Hematopoietic multipotent progenitor cell (in vitro differentiated cells): ENCODE data around the gene F10. TPM values are rescaled to one million over a fixed set of nuclear protein-coding genes. Genes with fewer than 3 reads are reported as not detected.

ENCODE experiments used
- DNase-seq, 3 donors: peaks; one replicate each; pipeline ENCODE4 v3.0.0-alpha.2; 2011 to 2015; ENCODE audit warnings: low read depth in 2 of 3, low spot score in 2 of 3
- total RNA-seq: library from RNA; depleted of rRNA; stranded (reverse); fragments of >200 nt; gene quantifications from one replicate; pipeline ENCODE4 v1.2.3, GENCODE V29; 2012

Gene F10
- total RNA-seq, 1 donor, result 0.27 TPM

DNA sequence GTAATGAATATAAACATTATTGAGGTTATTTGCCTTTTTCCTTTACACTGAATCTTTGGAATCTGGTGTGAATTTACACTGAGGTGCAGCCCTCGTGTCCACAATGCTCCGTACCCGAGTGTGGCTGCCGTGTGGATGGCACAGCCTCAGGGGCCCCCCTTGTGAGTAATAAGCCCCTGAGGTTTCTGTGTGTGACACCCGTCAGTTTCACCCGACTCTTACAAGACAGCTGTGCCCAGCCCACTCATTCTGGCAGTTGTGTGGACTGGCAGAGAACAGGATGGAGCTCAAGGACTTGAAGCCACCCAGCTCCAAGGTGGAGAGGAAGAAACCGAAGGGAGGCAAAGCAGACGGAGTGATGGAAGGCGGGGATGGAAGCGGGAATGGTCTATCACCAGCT lies 43.7 kb downstream of the F10 start:
- no peak for DNase-seq

DNA sequence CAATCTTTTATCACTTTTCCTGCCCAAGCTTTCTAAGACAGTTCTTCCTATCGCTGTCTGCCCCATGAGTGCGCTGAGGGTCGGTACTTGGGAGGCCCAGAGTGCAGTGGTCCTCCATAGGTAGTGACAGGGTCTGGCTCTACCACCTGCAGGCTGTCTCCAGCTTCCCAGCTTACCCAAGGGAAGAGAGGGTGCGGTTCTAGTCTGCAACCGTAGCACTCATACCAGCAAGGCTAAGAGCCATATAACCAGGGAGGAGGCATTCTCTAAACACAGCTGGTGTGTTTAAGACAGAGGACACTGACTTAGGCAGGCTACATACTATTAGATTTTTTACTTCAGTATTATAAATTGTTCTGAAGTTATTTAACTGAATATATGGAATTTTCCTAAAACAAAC lies 44.1 kb downstream of the F10 start:
- no peak for DNase-seq

DNA sequence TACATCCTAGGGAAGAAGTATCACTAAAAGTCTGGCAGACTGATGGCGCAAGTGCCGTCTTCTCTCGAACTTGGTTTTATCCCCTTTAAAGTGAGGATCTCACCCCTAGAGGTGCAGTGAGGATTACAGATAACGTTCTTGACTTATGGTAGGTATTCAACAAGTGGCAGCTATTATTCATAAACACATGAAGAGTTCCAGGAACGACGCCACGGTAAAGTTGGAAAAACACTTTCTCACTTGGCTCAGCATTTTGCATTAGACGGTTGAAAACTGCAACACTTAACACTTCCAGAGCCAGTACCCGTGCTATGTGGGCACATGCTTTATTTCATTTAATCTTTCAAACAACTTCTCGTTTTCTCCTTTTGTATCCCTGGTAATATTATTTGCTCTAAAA lies 44.6 kb downstream of the F10 start:
- DNase-seq, result no peak

DNA sequence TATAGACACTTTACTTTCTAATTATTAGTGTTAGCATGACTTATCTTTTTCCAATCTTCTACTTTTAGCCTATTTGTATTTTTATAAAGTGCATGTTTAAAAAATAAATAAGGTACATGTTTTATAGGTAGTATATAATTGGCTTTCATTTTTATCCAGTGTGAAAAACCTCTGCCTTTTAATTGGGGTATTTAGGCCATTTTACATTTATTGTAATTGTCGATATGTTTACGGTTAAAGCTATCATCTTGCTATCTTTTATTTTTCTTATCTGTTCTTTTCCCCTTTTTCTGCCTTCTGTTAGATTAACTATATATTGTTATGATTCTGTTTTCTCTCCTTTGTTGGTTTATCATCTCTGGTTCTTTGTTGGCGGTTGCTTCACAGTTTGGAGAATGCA lies 45.0 kb downstream of the F10 start:
- DNase-seq, result no peak

DNA sequence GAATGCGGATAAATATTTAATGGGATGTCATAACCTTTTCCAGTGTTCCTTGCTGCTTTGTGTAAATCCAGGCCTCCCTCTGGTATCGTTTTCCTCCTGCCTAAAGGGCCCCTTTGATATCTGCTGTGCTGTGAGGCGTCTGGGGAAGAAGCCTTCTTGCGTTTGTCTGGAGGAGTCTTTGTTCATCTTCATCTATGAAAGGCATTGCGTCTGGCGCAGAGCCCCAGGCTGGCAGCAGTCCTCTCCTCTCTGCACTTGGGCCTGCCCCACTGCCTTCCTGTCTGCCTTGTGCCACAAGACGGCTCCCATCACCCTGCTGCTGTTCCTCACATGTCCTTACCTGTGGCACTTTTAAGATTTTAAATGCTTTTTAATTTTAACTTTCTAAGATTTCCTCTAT lies 45.6 kb downstream of the F10 start:
- no peak for DNase-seq

DNA sequence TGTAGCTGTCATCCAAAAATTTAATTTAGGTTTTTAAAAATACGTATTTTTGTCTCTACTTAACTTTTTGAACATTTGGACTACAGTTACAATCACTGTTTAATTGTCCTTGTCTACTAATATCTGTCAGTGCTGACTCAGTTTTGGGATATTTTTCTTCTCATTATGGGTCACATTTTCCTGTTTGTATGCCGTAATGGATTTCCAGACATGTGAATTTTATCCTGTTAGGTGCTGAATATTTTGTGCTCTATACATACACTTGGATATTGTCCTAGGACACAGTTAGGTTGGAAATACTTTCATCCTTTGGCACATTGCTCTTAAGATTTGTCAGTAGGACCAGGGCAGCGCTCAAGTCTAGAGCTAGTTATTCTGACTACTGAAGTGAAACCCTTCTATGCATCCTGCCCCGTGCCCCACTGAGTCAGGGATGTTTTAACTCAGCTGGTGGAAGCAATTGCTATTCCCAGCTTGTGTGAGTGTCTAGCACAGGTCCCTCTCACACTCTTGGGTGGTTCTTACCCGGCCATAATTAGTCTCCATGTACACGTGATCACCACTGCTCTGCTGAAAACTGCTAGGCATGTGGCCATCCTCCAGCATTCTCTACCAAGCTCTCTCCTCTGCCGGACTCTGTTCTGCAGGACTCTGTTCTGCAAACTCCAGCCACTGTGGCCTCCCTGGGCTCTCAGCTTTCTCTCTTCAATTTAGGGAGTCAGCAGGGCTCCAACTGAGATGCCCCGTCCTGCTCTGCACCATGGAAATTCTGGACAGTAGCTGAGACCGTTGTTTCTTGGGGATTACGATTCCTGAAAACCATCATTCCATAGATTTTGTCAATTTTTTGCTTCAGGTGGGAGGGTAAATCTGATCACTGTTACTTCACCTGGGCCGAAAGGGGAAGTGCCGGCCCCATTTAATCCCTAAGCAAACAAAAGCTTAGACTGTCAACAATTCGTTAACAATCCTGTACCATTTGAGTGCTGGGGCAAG lies 47.0 kb downstream of the F10 start:
- no peak for DNase-seq

DNA sequence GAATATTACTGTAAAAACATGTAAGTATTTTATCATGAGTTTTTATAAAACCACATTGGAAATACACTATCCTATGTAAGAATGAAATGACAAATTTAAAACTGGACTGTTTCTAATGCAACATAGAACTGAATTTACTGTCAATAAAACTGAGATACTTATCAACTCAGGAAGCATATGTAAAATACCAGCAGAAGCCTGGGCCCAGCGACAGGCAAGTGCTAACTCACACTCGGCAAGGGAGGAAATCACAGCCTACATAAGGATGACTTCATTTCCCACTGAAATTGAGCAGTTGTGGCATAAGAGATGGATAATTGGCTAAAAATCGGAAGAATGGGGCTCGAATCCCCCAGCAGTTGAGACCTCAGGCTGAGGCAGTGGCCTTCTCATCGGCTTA lies 47.9 kb downstream of the F10 start:
- DNase-seq, result peak in 2 of 3 donors; percentile 33 to 58

DNA sequence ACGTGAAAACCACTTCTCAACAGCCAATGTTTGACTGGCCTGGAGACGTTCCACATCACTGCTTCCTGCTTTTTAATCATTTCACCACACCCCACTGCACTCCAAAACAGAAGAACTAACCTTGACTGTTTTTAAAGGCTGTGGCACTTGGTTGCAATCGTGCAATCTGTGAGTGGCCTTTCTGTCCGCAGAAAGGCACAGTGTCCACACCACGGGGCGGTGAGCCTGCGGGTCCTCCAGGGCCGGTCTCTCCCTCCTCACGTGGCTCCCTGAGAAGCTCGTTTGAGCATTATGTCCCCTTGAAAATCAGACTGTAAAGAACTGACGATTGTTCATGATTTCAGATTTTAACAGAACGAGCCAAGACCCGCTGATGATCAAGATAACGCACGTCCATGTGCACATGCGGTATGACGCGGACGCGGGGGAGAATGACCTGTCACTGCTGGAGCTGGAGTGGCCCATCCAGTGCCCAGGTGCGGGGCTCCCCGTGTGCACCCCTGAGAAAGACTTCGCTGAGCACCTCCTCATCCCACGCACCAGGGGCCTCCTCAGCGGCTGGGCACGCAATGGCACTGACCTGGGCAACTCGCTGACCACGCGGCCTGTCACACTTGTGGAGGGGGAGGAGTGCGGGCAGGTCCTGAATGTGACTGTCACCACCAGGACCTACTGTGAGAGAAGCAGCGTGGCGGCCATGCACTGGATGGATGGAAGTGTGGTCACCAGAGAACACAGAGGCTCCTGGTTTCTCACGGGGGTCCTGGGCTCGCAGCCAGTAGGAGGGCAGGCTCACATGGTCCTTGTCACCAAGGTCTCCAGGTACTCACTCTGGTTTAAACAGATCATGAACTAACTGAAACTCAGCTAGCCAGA lies 48.9 kb downstream of the F10 start:
- DNase-seq, result no peak

DNA sequence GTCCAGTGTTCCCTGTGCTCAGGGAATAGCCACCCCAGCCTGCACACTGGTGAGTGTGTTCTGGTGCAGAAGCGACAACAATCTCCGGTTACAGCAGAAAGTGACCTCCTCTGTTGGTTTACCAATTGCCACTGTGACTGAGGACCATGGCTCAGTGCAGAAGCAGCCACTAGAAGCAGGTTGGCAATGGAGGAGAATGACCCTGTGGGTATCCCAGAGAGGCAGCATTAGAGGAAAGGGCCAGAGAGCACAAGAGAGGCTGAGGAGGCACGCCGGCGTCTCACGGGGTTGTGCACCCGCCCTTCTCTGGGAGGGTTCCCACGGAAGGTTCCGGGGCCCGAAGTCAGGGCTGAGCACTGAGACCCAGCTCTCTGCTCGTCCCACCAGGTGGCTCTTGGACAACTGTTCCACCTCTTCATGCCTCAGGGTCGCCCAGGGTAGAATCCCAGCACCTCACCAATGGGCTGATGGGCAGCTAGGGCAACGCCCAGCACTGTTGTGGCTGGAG lies 49.9 kb downstream of the F10 start:
- DNase-seq, result no peak

DNA sequence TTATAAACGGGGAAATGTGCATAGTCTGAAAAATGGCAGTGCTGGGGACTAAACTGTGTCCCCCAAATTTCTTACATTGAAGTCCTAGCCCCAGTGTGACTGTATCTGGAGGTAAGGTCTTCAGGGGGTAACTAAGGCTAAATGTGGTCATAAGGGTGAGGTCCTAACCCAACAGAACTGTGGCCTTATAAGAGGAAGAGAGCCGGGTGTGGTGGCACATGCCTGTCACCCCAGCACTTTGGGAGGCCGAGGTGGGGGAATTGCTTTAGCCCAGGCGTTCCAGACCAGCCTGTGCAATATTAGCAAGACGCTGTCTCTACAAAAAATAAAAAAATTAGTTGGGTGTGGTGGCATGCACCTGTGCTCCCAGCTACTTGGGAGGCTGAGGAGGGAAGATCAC lies 53.7 kb downstream of the F10 start:
- DNase-seq, result peak in 1 of 3 donors; percentile 54

DNA sequence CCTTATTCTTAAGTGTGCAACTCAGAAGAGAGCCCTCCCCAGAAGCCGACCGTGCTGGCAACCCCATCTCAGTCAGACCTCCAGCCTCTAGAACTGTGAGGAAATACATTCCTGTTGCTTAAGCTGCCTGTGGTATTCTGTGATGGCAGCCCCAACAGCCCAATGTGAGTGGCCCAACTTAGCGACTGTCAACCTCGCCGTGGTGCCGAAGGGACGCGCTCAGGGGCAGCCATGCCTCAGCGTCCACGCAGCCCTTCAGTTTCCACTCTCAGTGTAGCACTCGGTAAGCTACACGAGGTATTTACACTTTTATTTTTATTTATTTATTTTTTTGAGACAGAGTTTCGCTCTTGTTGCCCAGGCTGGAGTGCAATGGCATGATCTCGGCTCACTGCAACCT lies 54.2 kb downstream of the F10 start:
- DNase-seq, result no peak

DNA sequence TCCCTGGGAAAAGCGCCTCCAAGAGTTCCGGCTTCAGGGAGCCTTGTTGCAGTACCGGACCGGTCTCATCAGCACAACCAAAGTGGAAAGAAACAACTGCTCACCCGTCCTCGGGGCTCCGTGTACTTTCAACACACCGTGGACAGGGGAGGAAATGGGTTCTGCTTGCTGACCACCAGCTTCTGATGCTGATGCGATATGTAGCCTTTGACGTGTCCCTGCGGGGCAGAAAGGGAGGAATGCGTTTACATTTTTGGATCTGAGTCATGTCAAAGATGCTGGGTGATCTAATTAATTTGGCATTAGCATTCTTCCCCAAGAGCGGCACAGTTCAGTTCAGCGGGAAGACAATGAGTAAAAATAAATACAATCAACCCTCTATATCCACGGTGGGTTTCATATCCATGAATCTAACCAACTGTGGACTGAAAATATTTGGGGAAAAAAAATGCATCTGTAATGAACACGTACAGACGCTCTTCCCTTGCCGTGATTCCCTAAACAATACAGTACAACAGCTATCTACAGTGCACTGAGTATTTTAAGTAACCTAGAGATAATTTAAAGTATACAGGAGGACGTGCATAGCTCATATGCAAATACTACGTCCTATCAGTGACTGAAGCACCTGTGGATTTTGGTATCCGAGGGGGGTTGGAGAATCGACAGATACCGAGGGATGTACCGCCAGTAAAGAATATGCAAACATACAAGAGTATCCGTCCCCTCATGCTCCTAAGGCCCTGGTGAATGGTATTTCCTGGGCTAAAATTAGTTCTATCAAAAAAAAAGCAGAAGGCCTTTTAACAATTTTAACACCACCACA lies 55.7 kb downstream of the F10 start:
- no peak for DNase-seq

DNA sequence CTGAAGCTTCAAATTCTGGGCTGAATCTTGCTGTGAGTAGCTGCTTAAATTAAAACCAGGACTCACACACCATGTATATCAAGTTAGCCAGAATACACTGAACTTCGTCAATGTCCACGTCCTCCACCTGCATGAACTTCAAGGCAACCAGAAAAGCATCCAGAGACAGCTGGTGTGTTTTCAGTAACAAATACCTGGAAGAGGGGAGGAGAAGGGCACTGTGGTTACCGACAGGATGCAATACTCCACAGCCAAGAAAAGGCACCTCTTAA lies 56.2 kb downstream of the F10 start:
- DNase-seq, result no peak

DNA sequence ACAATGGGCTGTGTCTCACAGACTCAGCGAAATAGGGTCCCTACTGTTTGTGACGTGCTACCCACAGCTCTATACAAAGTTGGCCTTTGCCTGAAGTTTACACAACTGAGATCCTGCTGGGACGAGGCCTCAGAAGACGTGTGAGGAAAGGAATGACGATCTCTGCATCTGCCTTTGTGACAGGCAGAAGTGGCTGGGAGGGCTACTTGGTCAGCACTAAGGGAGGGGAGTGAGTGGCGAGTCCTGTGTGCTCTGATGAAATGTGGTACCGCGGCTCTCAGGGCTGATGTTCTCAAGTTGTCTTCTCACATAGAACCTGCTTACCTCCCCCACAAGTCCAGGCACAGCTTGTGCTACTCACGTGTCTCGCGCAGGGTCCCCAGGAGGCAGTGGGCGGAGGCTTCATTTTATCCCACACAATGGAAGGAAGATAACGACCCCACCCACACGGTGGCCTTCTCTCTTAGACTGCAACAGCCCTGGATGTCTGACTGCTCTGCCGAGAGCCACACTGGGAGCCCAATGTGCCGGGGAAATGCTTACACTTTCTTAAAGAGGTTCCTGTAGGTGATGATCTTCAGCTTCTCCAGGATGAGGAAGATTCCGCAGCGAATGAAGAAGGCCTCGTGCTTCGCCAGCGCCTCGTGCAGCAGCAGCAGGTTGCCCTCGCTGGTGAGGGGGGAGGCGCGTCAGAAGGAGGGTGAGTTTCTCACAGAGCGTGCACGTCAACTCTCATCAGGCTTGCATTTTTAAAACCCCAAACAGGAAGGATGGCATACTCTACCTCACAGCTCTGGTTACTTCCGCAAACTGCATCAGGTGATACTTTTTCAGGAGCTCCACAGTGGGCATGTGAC lies 57.0 kb downstream of the F10 start:
- DNase-seq, result no peak

DNA sequence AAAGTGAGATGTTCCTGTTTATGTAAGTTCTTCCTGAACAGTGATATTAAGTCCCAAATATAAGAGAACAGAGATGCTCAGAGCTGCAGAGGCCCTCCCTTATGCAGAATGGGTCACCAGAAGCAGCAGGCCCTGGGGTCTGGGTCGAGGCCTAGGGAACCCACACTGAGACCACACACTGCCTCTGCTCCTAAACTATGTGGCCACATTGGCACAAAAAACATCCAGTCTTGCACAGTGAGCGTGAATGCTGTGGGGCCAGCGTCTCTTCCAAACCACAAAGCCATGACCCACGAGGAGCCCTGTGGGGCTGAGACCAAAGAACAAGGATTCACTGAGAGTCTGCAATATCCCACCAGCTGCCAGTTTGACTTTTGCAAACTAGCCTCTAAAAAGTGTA lies 59.4 kb downstream of the F10 start:
- DNase-seq, result no peak

DNA sequence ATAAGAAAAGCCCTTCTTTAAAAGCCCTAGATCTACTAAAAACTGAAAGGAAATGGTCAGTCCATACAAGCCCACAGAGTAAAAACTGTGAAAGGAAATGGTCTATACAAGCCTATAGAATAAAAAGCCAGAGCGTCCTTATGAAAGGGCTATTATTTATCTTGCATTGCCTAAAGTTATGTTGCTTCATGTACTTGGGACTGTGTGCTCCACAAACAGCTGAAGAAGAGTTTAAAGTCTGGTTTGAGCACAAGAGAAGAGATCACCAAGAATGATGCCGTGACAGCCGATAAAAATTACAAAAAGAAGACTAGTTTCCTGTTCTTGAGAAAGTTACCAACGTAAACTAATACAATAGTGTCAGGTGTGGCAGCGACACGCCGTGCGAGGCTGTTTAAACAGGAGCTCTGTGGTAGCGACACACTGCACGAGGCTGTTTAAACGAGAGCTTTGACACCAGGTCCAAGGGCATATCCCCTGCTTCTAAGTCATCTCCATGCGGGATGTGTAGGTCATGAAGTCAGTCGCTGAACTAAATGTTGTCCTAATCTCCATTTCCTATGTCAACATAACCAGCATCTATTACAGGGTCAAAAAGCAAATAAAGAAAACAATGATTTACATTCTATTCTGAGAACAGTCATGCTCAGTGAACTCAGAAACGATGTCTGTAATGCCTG lies 61.0 kb downstream of the F10 start:
- DNase-seq, result no peak

DNA sequence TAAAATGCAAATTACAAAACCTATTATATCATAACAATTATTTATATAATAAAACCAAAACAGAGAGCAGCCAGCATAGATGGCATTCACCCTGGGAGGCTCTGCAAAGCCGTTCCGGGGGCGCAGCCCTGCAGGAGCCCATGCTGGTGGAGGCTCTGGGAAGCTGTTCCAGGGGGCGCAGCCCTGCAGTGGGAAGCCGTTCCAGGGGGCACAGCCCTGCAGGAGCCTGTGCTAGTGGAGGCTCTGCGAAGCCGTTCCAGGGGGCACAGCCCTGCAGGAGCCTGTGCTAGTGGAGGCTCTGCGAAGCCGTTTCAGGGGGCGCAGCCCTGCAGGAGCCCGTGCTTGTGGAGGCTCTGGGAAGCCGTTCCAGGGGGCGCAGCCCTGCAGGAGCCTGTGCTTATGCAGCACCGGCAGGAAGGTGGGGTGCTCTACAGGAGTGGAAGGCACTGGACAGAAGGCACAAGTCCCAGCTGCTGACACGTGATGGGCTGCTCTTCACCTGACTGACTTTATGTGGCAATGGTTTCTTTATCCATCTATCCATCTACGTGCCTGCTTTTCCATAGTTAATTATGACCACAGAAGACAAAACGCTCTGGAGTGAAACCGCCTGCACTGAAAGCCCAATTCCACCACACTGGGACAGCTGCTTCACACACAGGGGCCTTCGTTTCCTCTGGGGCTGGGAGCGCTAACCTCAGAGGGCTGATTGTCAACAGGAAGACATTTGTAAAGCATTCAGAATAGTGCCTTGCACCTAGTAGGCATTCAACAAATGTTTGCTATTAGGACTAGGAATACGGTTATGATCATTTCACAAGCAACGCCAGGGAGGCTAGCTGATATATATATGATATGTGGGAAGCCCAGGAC lies 62.2 kb downstream of the F10 start:
- peak in 1 of 3 donors; percentile 10 for DNase-seq
